Activated CD4-positive, alpha-beta T cell treated with anti-CD3 and anti-CD28 coated beads for 48 hours (primary cell): ENCODE measurements around the gene SLC43A3.
"Not testable (repeated sequence)": the region's sequence is repeated elsewhere in the genome, so short reads cannot be mapped to it uniquely, and the experiment has no call there.

ENCODE experiments used
- DNase-seq: peaks from one replicate; pipeline ENCODE4 v3.0.0-alpha.2; 2020

SLC43A3 gene

DNA sequence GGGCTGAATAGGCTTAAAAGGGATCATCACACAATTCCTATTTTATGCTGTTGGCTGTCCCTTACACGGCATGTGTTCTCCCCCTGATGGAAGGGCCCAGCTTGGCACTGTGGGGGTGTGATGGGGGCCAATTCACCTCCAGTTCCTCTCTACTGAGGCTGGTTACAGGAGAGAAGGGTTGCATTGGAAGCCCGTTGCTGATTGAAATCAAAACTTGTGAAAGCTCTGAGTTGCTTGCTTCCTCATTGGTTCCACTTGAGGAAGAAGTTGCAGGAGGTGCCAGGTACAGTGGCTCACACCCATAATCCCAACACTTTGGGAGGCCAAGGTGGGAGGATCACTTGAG, 23.1 kb downstream of the SLC43A3 start:
- no peak for DNase-seq

GRCh38 chr11:57403003-57403801, 23.7 kb downstream of the SLC43A3 start:
- DNase-seq: not testable (repeated sequence)

GRCh38 chr11:57402188-57403002, 24.5 kb downstream of the SLC43A3 start:
- no peak for DNase-seq

GRCh38 chr11:57399972-57400578, 26.8 kb downstream of the SLC43A3 start:
- DNase-seq: no peak

DNA sequence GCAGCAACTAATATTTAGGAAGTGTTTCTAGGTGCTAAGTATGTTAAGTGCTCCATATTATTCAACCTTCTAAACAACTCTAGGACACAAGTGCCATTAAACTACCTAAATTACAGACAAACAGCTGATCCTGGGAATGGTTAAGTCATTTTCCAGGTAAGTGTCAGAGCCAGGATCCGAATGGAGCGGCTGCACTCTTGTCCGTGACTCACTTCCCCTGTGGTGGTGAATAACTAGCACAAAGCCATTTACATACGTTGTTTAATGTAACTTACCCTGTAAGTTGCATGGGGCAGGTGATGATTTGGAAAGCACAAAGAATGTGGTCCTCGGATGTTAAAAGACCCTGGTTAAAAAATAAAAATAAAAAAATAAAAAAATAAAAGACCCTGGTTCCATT, 27.7 kb downstream of the SLC43A3 start:
- DNase-seq: no peak

GRCh38 chr11:57397394-57397990, 29.4 kb downstream of the SLC43A3 start:
- DNase-seq: no peak

- no peak for DNase-seq
These were observed 30.2 kb downstream of the SLC43A3 start for GRCh38 chr11:57396744-57397143.

DNA sequence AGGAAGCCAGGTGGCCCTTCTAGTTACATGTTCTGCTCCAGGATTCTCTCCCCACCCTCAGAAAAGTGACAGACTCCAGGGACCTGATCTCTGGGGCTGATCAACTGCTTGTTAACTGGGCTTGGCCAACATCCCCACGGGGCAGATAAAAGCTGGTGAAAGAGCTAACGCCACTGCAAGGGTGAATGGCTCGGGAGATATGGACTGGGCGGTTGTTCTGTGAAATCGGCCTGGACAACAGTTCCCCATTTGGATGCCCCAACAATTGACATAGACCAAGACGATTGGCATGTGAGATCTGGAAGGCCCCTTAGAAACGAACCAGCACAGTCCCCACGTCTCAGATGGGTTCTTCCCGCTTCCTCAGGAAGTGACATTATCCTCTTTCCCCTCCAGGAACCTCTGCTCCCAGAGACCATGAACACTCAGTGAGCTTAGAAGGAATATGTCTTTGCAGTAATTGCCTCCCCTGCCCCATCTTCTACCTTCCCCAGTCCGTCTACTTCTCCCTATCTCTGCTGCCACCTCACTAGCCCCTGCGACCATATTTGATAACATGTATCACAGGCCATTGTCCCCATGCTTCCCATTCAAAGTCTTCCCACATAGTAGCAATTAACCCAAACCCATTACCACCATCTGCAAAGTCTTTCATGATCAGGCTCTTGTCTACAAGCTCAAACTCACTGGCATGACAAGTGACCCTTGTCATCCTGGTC, 30.9 kb downstream of the SLC43A3 start:
- no peak for DNase-seq

DNA sequence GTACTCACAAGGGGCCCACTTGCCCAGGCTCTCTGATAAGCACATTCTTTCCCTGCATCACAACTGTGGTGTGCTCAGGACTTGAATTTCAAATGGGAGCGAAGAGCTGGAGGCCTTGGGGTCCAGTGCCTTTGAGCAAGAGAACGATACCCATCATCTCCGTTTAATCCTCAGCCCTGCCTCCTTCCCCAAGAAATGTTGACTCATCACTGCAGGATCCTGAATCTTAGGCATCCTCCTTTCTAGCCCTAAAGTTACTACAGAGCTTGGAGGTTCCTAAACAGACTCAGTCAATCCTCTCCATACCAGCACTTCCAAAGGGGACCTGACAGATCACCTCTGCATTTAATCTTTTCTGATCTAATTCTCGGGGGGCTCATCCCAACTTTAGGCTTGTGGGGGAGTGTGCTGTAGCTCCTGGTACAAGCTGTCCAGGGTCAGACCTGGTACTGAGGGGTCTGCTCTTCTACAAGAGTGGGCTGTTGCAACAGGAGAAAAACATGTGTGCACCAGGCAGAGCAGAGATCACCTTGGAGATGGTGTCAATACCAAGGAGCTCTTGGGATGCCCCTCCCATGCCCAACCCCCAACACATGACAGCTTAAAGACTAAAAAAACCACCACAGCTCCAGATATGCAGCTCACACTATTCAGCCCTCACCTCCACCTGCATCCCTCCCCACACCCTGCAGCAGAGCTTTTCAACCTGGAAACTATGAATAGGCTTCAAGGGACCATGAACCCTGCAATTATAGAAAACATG, 32.5 kb downstream of the SLC43A3 start:
- DNase-seq: no peak

GRCh38 chr11:57392763-57393105, 34.2 kb downstream of the SLC43A3 start:
- no peak for DNase-seq

DNA sequence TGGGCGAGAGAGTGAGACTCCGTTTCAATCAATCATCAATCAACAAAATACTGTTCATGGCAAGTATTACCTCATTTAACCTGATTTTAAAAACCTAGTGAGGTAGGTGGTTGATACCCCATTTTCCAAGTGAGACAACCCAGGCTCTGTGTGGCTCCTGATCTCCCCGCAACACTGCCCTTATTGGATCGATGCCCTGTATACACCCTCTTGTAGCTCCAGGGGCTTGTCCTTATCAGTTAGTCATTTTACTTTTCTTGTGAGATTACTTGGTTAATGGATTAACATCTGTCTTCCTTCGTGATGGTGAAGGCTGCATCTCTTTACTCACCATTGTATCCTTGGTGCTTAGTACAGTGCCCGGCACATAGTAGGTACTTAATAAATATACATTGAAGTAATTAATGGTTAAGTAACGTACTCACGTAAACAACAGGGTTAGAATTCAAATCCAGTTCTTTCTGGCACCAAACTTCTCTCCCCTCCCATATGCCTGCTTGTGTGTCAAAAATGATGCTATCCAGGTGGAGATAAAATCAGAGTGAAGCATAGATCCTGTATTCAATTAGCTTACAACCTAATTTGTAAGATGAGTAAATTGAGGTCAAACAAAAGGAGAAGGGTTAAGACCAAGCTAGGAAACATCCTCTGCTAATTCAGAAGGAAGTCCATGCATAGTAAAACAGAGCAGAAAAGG, 34.7 kb downstream of the SLC43A3 start:
- no peak for DNase-seq

DNA sequence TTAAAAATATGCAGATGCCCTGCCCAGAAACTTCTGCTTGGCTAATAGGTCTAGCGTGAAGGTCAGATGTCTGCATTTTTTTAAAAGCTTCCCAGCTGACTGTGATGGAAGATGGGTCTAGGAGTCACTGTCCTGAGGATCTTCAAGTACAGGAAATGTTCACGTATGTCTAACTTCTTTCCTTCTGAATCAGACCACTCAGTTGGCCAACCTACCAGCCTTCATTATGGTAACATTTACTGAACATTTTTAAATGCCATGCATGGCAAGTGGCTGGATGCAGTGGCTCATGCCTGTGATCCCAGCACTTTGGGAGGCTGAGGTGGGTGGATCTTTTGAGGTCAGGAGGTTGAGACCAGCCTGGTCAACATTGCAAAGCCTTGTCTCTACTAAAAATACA, 35.4 kb downstream of the SLC43A3 start:
- no peak for DNase-seq

- DNase-seq: no peak
These were observed 35.8 kb downstream of the SLC43A3 start for GRCh38 chr11:57391111-57391510.

GRCh38 chr11:57390535-57390934, 36.4 kb downstream of the SLC43A3 start, which contains the start of gene PRG2:
Gene PRG2 (minus strand): TSS chr11:57390650. CDS start chr11:57389944, 706 bp downstream.
- no peak for DNase-seq

DNA sequence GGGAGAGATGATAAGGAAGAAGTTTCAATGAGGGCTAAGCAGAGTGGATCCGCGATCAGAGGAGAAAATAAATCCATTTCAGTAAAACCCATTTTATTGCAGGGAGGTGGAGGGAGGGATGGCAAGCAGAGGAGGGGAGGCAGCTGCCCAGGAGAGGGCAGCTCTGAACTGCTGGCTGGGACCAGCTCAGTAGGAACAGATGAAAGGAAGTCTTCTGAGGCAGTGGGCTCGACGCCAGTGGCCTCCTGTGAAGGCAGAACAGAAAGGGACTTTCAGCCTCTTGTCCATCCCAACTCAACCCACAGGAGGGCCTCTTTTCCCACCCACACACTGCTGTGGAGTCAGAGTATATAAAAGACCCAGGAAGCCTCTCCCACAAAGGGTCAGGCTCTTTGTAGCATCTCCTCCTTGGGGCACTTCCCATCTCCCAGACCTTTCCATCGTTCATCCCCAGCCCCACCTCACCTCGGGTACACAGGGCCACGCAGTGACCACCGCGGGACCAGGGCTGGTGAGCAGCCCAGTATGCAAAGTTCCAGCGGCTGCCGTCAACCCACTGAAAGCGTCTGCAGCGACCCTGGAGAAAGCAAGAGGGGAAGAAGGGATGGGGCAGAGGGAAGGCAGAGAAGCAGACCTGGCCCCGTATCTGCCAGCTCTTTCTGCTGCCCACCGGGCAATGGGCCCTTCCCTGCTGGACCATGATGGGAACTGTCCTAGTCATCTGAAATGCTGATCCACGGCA, 39.5 kb downstream of the SLC43A3 start:
- no peak for DNase-seq

DNA sequence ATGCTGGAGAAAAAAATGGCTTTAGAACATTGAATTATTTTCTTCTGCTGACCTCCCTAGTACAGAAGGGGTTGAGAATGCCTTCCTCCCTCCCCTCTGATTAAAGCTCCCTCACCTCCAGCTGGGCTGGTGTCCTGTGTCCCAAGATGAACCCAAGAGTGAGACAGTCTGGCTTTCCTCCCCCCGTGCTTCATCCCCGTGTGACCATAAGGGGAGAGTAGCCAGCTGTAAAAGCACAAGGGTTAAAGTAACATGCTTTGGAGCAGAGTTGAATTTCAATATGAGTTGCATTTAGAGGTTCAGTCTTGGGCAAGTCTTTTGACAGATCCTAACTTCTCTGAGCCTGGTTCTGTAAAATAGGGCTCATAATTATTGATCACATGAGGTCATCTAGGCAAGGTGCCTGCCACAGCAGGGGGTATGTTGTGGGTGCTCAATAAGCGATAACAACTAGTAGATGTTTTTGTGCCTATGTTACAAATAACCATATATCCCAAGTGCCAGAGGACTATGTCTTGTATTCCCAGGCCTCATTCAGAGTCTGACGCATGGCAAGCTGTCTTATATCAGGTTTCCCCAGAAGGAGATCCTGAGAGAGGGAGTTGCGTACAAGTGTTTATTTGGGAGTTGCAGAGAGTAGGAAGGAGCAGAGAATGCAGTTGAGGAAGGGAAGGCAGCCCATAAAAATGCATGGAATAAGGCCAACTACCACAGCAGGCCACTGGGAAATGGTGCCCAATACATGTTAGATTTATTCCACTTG, 40.6 kb downstream of the SLC43A3 start:
- DNase-seq: no peak

- DNase-seq: no peak
These were observed 45.9 kb downstream of the SLC43A3 start, which contains the start of gene PRG3 for GRCh38 chr11:57380975-57381374. Gene PRG3 (minus strand): TSS chr11:57381150. CDS start chr11:57380708, 442 bp downstream.

- no peak for DNase-seq
These were observed 47.2 kb downstream of the SLC43A3 start for GRCh38 chr11:57379732-57380131.

DNA sequence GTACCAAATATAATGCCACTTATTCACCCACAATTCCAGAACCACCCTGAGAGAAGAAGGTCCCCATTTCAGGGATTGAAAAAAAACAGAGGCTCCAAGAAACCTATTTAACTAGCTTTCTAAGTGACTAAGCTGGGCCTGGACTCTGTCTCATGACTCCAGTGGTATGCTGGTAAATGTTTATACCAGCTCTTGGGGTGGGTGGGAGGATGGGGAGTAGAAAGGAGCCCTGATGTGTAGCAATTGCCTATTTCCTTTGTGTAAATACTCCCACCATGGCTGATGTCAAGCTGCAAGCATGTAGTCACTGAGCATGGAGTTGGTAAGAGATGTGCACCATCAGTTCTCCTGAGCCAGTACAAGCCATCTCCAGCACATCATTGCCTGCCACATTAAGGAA, 48.7 kb downstream of the SLC43A3 start:
- no peak for DNase-seq

GRCh38 chr11:57377107-57377506, 49.8 kb downstream of the SLC43A3 start:
- no peak for DNase-seq
